HCT116 (cell line): ENCODE measurements around the gene PPIL1.

Experiments used
- ZFX ChIP-seq: fragments of 450-650 bp; IDR thresholded peaks from 2 replicates; pipeline ENCODE4 v1.6.1; 2017
- TF ChIP-seq, protein P1 (sequence below), 3 experiments: fragments of 200-600 bp in 1 of 3; sonication (generic) in 1 of 3; IDR thresholded peaks in 2 of 3; conservative IDR thresholded peaks in 1 of 3; 2 replicates each; pipeline ENCODE4 v1.5.1; 2012 to 2017; ENCODE audit warnings: low read depth in 2 of 3, low read length in 2 of 3, antibody characterized with exemption in 1 of 3, borderline replicate concordance in 1 of 3, control low read depth in 1 of 3, mild to moderate bottlenecking in 1 of 3, mixed read lengths in 1 of 3, mixed run types in 1 of 3, moderate library complexity in 1 of 3; ENCODE audit not compliant: insufficient read depth in 1 of 3

DNA sequence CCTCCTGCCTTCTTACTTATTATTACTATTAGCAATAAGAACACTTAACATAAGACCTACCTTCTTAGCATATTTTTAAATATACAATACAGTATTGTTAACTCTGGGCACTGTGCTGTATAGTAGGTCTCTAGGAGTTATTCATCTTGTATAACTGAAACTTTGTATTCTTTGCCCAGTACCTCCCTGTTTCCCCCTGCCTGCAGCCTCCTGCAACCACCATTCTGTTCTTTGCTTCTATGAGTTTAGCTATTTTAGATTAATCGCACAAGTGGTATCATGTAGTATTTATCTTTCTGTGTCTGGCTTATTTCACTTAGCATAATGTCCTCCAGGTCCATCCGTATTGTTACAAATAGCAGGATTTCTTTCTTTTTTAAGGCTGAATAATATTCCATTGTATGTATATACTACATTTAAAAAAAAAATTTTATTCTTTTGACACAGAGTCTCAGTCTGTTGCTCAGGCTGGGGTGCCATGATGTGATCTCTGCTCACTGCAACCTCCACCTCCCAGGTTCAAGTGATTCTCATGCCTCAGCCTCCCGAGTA, 15.6 kb upstream of the PPIL1 start:
- TF ChIP-seq ZFX: no peak
- TF ChIP-seq, protein P1, sequence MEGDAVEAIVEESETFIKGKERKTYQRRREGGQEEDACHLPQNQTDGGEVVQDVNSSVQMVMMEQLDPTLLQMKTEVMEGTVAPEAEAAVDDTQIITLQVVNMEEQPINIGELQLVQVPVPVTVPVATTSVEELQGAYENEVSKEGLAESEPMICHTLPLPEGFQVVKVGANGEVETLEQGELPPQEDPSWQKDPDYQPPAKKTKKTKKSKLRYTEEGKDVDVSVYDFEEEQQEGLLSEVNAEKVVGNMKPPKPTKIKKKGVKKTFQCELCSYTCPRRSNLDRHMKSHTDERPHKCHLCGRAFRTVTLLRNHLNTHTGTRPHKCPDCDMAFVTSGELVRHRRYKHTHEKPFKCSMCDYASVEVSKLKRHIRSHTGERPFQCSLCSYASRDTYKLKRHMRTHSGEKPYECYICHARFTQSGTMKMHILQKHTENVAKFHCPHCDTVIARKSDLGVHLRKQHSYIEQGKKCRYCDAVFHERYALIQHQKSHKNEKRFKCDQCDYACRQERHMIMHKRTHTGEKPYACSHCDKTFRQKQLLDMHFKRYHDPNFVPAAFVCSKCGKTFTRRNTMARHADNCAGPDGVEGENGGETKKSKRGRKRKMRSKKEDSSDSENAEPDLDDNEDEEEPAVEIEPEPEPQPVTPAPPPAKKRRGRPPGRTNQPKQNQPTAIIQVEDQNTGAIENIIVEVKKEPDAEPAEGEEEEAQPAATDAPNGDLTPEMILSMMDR (IDR thresholded peaks at IDR 0.05 in 2 of 3, conservative IDR thresholded peaks at IDR 0.05 in 1 of 3; ENCODE audit: borderline replicate concordance in 1 of 3, insufficient read depth in 1 of 3, low read depth in 2 of 3, low read length in 2 of 3): no peak
